Measurements from ENCODE around the gene GLCE. TPM values are rescaled to one million over a fixed set of nuclear protein-coding genes. Genes with fewer than 3 reads are reported as not detected.

Gene GLCE
- total RNA-seq, result 2.5 and 3.0 TPM in 2 replicates

GRCh38 chr15:69160141-69160993 lies at the start of gene GLCE:
TSS of gene GLCE (plus strand) at chr15:69160635. CDS start at chr15:69255807, 95,172 bp downstream.
- intact Hi-C loops (cut with micrococcal nuclease), result loop anchor here (5.0 kb wide), 3 partner anchors 282 to 602 kb away; no protein-coding TSS in a partner anchor

GRCh38 chr15:69114331-69114928 lies 46.0 kb upstream of the GLCE start:
- intact Hi-C loops (cut with micrococcal nuclease), result no loop called here

GRCh38 chr15:69115031-69115430 lies 45.4 kb upstream of the GLCE start:
- intact Hi-C loops (cut with micrococcal nuclease), result no loop called here

DNA sequence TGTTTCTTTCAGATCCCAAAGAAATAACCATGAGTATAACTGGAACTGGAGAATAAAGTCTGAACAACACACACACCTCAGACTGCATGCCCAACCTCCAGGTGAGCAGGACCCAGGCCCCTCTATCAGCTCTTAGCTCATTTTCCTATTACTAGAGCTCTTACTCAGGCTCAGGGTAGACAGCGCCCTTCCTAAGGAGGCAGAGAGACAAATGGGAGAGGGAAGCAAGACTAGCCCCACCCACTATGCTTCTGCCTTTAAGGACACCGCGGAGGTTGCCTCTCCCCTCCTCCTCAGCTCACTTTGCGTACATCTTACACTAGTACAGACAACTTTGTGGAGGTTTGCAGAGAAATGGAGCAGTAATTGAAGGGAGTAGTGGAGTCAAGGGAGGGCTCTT lies 44.0 kb upstream of the GLCE start:
- intact Hi-C loops (cut with micrococcal nuclease), result no loop called here

DNA sequence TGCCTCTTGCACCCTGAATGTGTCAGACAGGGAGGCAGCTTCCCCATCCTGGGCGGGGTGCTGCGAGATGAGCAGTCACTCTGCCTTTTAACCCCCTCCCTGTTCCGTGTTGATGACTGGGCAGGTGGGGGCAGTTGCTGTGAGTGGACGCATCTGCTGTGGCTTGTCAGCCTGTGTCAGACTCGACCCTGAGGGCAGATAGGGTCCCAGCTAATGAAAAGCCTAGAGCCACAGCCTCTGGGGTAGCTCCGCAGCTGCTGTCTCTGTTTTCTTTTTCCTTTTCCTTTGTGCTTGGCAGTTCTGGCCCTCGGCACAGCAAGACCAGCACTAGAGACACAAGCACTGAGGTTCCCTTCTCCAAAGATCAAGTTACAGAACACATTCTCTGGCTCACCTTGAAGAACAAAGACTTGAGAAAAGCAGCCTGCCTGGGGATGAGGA lies 43.0 kb upstream of the GLCE start:
- intact Hi-C loops (cut with micrococcal nuclease), result no loop called here

DNA sequence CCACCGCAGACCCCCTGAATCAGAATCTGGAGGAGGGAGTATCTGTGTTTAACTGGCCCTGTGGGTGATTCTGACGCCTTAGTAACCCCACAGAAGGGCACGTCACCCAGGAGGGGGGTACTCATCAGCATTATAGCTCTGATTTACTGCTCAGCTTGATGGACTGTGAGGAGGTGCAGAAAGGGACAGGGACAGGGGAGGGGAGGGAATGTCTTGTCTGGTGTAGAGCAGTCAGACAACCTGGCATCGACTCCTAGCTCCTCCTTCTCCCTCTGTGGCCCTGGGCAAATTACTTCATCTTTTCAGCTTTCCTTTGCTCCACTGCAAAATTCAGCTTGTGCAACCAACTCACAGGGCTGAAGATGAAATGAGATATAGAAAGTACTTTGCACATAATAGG lies 42.3 kb upstream of the GLCE start:
- intact Hi-C loops (cut with micrococcal nuclease), result no loop called here

DNA sequence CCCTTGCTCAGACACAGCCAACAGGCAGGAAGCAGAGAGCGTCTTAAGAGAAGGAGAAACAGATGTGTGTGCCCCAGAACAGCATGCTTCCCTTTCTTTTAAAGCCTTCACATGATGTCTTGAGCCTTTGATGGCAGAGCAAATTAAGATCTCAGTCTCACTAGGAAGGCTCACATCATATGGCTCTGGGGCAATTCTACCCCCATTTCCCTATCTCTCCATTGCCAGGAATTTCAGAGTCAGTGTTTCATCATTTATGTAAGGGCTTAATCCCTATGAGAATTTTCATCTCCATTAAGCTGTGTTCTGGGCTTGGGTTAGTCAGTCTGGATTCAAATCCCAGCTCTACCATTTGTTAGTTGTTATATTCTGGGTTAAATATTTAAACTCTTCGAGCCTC lies 41.4 kb upstream of the GLCE start:
- intact Hi-C loops (cut with micrococcal nuclease), result no loop called here

GRCh38 chr15:69119683-69120395 lies 40.6 kb upstream of the GLCE start:
- intact Hi-C loops (cut with micrococcal nuclease), result no loop called here

- intact Hi-C loops (cut with micrococcal nuclease), result no loop called here
Measured at GRCh38 chr15:69120732-69121131, 39.7 kb upstream of the GLCE start.

DNA sequence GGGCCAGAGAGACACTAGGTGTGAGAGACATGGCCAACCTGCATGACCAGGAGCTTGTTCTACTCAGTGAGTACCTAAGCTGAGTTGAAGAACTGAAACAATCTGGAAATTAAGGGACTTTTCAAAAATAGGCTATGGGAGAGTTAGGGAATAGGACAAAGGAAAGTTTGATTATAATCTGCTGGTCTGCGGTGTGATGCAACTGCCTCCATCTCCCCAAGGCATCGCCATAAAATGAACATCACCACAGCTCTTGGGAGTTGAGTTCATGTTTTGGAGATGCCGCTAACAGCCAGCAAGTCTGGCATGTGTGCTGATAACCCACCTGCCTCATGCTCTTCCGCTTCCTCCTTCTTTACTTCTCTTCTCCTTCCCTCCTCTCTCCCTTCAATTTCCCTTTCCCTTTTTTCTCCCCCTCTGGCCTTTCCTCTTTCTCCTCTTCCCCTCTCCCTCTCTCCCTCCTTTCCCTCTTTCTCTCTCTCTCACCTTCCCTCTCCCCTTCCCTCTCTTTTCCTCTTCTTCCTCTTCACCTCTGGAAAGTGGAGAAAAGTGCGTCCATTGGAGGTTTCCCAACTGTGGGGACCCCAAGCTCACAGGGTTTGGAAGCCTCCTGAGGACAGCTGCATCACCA lies 39.1 kb upstream of the GLCE start:
- intact Hi-C loops (cut with micrococcal nuclease), result no loop called here

GRCh38 chr15:69125236-69125635 lies 35.2 kb upstream of the GLCE start:
- intact Hi-C loops (cut with micrococcal nuclease), result no loop called here

DNA sequence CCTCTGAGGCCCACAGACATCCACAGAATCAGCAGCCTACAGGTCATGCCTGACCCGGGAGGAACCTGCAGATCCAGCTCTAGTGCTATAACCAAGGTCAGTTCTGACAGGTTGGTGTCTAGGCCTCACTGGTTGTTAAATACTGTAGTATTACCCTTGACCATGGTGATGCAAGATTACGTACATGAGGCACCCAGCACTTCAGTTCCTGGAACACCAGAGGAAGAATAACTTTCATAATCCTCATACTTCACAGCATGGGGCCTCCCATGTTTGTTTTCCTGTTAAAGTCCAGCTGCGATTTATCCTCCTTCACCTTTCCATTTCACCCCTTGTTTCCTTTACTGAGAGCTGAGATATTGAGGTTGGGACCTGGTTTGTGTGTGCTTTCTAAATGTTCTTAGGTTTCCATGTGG lies 34.4 kb upstream of the GLCE start:
- intact Hi-C loops (cut with micrococcal nuclease), result no loop called here

DNA sequence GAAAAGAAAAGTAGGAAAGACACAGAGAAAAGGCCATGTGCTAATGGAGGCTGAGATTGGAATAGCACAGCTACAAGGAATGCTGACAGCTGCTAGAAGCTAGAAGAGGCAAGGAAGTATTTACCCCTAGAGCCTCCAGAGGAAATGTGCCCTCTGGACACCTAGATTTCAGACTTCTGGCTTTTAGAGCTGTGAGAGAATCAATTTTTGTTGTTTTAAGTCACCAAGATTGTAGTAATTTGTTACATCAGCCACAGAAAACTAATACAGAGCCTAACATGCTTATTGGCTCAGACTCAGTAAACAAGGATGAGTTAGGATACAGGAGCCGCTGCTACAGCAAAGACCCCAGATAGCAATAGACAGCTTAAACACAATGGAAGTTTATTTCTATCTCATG lies 33.1 kb upstream of the GLCE start:
- intact Hi-C loops (cut with micrococcal nuclease), result no loop called here

DNA sequence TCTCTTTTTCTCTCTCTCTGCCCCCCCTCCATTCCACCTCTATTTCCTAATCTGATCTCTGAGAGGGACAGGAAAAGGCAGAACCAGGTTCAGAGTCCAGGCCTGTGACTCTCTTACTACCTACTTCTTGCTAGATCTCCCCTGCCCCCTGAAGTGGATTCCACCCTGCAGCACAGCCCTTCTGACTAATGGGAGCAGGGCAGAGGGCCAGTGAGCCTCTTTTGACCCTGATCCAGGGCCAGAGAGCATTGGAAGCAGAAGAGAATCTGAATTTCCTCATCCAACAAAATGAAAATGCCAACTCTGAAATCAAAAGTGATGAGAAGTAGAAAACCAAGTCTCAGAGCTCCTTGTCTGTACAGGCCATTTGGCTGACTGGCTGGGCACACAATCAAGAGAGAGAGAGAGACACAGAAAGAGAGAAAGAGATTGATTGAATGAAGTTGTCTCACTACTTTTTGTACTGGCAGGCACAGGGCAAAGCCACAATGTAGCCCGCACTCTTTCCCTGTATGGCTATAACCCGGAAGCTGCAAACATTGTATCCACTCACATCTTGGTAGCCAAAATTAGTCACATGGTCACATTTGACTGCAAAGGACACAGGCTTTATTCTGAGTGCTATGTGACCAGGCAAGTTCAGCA lies 31.6 kb upstream of the GLCE start:
- intact Hi-C loops (cut with micrococcal nuclease), result no loop called here

- intact Hi-C loops (cut with micrococcal nuclease), result no loop called here
Measured at GRCh38 chr15:69131362-69132220, 28.8 kb upstream of the GLCE start.

DNA sequence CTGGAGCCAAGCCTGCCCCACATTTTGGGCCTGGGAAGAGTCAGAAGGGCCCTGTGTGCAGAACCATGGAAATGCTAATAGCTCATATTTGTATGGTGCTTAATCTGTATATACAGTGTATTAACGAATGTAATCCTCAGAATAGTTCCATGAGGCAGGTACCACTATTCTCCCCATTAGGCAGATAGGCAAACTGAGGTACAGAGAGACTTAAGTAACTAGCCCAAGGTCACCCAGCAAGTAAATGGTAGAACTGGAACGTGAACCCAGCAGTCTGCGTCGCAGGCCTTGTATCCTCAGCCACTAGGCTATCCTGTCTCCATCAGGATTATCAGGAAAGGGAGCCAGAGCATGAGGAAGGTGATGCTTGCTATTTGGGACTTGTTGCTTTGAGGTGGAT lies 28.0 kb upstream of the GLCE start:
- intact Hi-C loops (cut with micrococcal nuclease), result no loop called here

- intact Hi-C loops (cut with micrococcal nuclease), result no loop called here
Measured at GRCh38 chr15:69132977-69133861, 27.2 kb upstream of the GLCE start.

GRCh38 chr15:69133862-69134519 lies 26.4 kb upstream of the GLCE start:
- intact Hi-C loops (cut with micrococcal nuclease), result no loop called here

DNA sequence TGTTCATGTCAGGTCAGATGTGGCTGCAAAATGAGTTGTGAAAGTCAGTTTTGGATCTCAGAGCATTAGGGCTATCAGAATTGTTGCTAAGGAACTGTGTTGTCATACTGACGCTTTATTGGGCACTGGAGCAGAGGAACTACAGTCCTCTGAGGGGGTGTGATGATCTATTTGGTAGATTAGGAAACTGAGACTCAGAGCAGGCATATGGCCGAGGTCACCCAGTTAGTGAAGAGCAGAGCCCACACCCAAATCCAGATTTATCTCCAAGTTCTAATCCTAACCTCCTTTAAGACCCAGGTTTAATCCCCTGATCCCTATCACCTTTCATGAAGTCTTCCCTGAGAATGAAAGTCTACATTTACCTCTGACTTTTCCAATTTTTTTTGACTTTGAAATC lies 25.6 kb upstream of the GLCE start:
- intact Hi-C loops (cut with micrococcal nuclease), result no loop called here
